Brain microvascular endothelial cell (primary cell): ENCODE measurements around the gene NLRP1.

Experiments
- DNase-seq: peaks from one replicate; pipeline ENCODE4 v3.0.0-alpha.2; 2020
- H3K27ac ChIP-seq: fragments of 250-450 bp; sonication (Bioruptor Pico); 2 replicates; pipeline ENCODE4 v1.5.1; 2020; ENCODE audit warnings: mild to moderate bottlenecking, moderate library complexity
- H3K27me3 ChIP-seq: fragments of 250-450 bp; sonication (Bioruptor Pico); replicated peaks from 2 replicates; pipeline ENCODE4 v1.5.1; 2020; ENCODE audit warnings: mild to moderate bottlenecking
- H3K36me3 ChIP-seq: fragments of 250-450 bp; sonication (Bioruptor Pico); replicated peaks from 2 replicates; pipeline ENCODE4 v1.5.1; 2020; ENCODE audit warnings: mild to moderate bottlenecking
- H3K4me3 ChIP-seq: 2 replicates; pipeline ENCODE4 v1.5.1; 2011; ENCODE audit warnings: low read depth, mild to moderate bottlenecking, control low read depth, low read length, moderate library complexity
- in situ Hi-C: cut with HindIII; loops from 2 replicates; pipeline ENCODE4 v1.10.0; 2017; ENCODE audit warnings: low sequenced_read_pairs, low pct_ligation_motif_present
- TF ChIP-seq, protein P1 (sequence below): IDR thresholded peaks from 2 replicates; pipeline ENCODE4 v1.5.1; 2011; ENCODE audit warnings: low read depth, mild to moderate bottlenecking, moderate library complexity, low read length, control low read depth, inconsistent platforms; ENCODE audit errors: missing control alignments

Gene NLRP1

DNA sequence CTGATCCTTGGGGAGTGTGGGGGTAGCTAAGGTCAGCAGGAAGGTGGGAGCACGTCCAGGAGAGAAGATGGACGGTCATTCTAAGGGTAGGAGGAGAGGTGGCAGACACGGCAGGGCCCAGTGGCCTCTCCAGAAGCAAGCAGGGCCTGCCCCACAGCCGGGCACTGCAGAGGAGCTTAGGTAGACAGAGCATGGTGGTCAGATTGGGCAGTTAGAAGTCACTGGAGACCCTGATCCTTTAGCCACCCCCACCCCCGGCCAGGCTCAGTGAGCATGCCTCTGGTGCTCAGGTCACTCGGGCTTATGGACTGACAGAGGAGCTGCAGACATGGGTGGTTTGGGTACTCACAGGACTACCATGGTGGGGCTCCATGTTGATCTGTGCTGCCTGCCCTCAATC, 26.3 kb downstream of the NLRP1 start:
- Histone ChIP-seq H3K36me3 (no peaks in the 10 kb centered on the region), H3K27ac (no peak overlapping the region), H3K27me3 (no peaks in the 10 kb centered on the region), H3K4me3 (no peak overlapping the region)
- TF ChIP-seq, protein P1, sequence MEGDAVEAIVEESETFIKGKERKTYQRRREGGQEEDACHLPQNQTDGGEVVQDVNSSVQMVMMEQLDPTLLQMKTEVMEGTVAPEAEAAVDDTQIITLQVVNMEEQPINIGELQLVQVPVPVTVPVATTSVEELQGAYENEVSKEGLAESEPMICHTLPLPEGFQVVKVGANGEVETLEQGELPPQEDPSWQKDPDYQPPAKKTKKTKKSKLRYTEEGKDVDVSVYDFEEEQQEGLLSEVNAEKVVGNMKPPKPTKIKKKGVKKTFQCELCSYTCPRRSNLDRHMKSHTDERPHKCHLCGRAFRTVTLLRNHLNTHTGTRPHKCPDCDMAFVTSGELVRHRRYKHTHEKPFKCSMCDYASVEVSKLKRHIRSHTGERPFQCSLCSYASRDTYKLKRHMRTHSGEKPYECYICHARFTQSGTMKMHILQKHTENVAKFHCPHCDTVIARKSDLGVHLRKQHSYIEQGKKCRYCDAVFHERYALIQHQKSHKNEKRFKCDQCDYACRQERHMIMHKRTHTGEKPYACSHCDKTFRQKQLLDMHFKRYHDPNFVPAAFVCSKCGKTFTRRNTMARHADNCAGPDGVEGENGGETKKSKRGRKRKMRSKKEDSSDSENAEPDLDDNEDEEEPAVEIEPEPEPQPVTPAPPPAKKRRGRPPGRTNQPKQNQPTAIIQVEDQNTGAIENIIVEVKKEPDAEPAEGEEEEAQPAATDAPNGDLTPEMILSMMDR: no peak
- no peak for DNase-seq
- in situ Hi-C loops: no loop called here

DNA sequence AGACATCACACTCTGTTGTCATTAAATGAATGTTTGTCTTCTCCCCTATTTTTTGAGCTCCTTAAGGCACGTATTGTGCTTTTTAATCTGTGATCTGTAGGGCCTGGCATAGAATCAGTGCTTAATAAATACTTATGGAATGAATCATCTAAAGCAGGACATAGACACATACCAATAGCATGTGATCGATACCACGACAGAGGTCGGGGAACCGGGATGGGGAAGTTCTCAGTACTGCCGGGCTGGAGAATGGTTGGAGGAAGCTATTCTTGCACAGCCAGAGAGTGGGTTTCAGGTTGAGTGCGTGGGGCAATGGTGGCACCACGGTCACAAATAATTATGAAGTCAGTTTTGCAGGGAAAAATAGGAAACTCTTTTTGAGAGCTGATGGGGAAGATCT, 26.8 kb downstream of the NLRP1 start:
- TF ChIP-seq, protein P1: no peak
- no peak overlapping the region for H3K4me3 ChIP-seq
- H3K27ac ChIP-seq: no peak overlapping the region
- DNase-seq: peak; percentile 16
- H3K27me3 ChIP-seq: no peaks in the 10 kb centered on the region
- H3K36me3 ChIP-seq: no peaks in the 10 kb centered on the region
- in situ Hi-C loops: no loop called here

DNA sequence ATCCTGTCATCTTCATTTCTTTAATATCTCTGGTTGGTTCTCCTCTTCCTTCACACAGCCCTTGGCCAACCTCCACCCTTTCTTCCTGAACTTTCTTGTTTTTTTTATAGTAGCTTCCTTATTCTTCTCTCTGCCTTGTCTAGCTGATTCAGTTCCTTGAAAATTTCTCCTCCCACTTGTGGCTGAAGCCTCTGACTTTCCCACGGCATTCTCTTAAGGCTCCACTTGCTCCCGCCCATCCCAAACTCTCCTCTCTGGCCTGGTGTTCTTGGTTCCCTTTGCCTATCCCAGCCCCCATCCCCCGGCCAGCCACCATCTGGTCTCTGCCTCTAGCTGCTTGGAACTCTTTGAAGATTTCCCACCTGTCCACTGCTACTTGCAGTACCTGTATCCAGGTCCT, 29.1 kb downstream of the NLRP1 start:
- no peaks in the 10 kb centered on the region for H3K36me3 ChIP-seq
- DNase-seq: peak; percentile 24
- no peak overlapping the region for H3K27ac ChIP-seq
- H3K27me3 ChIP-seq: no peaks in the 10 kb centered on the region
- TF ChIP-seq, protein P1: no peak
- in situ Hi-C loops: no loop called here
- H3K4me3 ChIP-seq: no peak overlapping the region

GRCh38 chr17:5553479-5553878, 30.8 kb downstream of the NLRP1 start:
- TF ChIP-seq, protein P1: no peak
- no peak overlapping the region for H3K27ac ChIP-seq
- no peaks in the 10 kb centered on the region for H3K27me3 ChIP-seq
- DNase-seq: no peak
- H3K4me3 ChIP-seq: no peak overlapping the region
- in situ Hi-C loops: no loop called here
- no peaks in the 10 kb centered on the region for H3K36me3 ChIP-seq

DNA sequence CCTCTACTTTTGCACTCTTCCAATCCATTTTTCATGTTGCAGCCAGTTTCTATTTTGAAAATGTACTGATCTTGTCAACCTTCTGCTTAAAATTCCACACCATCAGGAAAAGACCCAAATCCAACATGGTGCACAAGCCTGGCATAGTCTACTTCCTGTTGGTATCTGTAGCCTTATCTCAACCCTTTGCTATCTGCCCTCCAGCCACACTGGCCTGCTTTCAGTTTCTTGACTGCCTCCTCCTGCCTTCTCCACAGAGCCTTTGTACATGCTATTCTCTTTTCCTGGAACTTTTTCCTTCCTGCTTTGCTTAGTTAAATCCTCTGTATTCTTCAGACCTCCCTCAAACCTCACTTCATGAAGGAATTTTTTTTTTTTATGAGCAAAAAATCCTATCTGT, 31.5 kb downstream of the NLRP1 start:
- H3K36me3 ChIP-seq: no peaks in the 10 kb centered on the region
- H3K4me3 ChIP-seq: no peak overlapping the region
- in situ Hi-C loops: no loop called here

More for the DNA sequence above, 31.5 kb downstream of the NLRP1 start:
- H3K27ac ChIP-seq: no peak overlapping the region
- TF ChIP-seq, protein P1: no peak
- H3K27me3 ChIP-seq: no peaks in the 10 kb centered on the region
- no peak for DNase-seq
